WTC11 (cell line): ENCODE data around the gene ZFYVE16. TPM values are rescaled to one million over a fixed set of nuclear protein-coding genes. Genes with fewer than 3 reads are reported as not detected.

Experiments
- ATAC-seq: fragments of 200-7000 bp; cut with Tn5 transposase; 2 replicates; pipeline ENCODE4 v1.10.0; 2021; ENCODE audit warnings: mild to moderate bottlenecking, moderate library complexity
- CTCF ChIA-PET: fragments of 300-600 bp; sonication (Branson Sonifier 250); formaldehyde crosslinking; loops from one replicate; lab custom pipeline; 2021; ENCODE audit warnings: antibody characterized with exemption; lab: Charles Lee
- POLR2A ChIA-PET: fragments of 350-600 bp; sonication (Branson Sonifier 250); formaldehyde crosslinking; loops from one replicate; lab custom pipeline; 2021; ENCODE audit warnings: antibody characterized with exemption; lab: Charles Lee
- DNase-seq: peaks from one replicate; pipeline ENCODE4 v3.0.0; 2021; ENCODE audit warnings: low spot score
- H3K27ac Mint-ChIP-seq: 2 replicates; pipeline ENCODE4 v1.8.0; 2021; ENCODE audit warnings: mixed read lengths
- H3K27me3 Mint-ChIP-seq: 2 replicates; pipeline ENCODE4 v1.8.0; 2021; ENCODE audit warnings: low read depth, mild to moderate bottlenecking, moderate library complexity, mixed read lengths
- H3K36me3 Mint-ChIP-seq: 2 replicates; pipeline ENCODE4 v1.8.0; 2021; ENCODE audit warnings: mixed read lengths
- H3K4me1 Mint-ChIP-seq: 2 replicates; pipeline ENCODE4 v1.8.0; 2022; ENCODE audit warnings: mixed read lengths
- H3K4me3 Mint-ChIP-seq: 2 replicates; pipeline ENCODE4 v1.8.0; 2021; ENCODE audit warnings: mild to moderate bottlenecking, moderate library complexity, mixed read lengths
- H3K9me3 Mint-ChIP-seq: 2 replicates; pipeline ENCODE4 v1.8.0; 2021; ENCODE audit warnings: mixed read lengths
- ATF1 ChIP-seq: sonication (generic); formaldehyde crosslinking; IDR thresholded peaks from 2 replicates; pipeline ENCODE4 v1.8.1; 2023; ENCODE audit warnings: mild to moderate bottlenecking, moderate library complexity, missing genetic modification reagents
- ATF2 ChIP-seq: sonication (generic); formaldehyde crosslinking; IDR thresholded peaks from 2 replicates; pipeline ENCODE4 v1.8.1; 2022; ENCODE audit warnings: low read depth, missing genetic modification reagents, borderline replicate concordance
- EMX1 ChIP-seq: fragments of 250-450 bp; sonication (Bioruptor Pico); IDR thresholded peaks from 2 replicates; pipeline ENCODE4 v1.8.0; 2021; ENCODE audit warnings: mild to moderate bottlenecking
- ETV6 ChIP-seq: sonication (generic); formaldehyde crosslinking; IDR thresholded peaks from 2 replicates; pipeline ENCODE4 v1.8.1; 2022; ENCODE audit warnings: mild to moderate bottlenecking, missing genetic modification reagents
- GRHL2 ChIP-seq: fragments of 250-450 bp; sonication (Bioruptor Pico); IDR thresholded peaks from 2 replicates; pipeline ENCODE4 v1.8.0; 2022; ENCODE audit warnings: mild to moderate bottlenecking, moderate library complexity; ENCODE audit not compliant: insufficient replicate concordance, severe bottlenecking
- HMGA2 ChIP-seq: fragments of 250-450 bp; sonication (Bioruptor Pico); IDR thresholded peaks from 2 replicates; pipeline ENCODE4 v1.4.0; 2021; ENCODE audit warnings: mild to moderate bottlenecking, moderate library complexity
- JUN ChIP-seq: sonication (generic); formaldehyde crosslinking; IDR thresholded peaks from 2 replicates; pipeline ENCODE4 v1.8.0; 2023; ENCODE audit warnings: mild to moderate bottlenecking, missing genetic modification reagents
- MLX ChIP-seq: sonication (generic); formaldehyde crosslinking; IDR thresholded peaks from 2 replicates; pipeline ENCODE4 v1.8.1; 2023; ENCODE audit warnings: mild to moderate bottlenecking, missing genetic modification reagents, moderate library complexity
- NFYB ChIP-seq: sonication (generic); formaldehyde crosslinking; conservative IDR thresholded peaks from 2 replicates; pipeline ENCODE4 v1.8.0; 2022; ENCODE audit warnings: low read depth, missing genetic modification reagents
- PRRX2 ChIP-seq: fragments of 250-450 bp; sonication (Bioruptor Pico); IDR thresholded peaks from 2 replicates; pipeline ENCODE4 v1.8.0; 2021; ENCODE audit warnings: mild to moderate bottlenecking
- RELA ChIP-seq: sonication (generic); formaldehyde crosslinking; IDR thresholded peaks from 2 replicates; pipeline ENCODE4 v1.8.1; 2022; ENCODE audit warnings: missing genetic modification reagents, mild to moderate bottlenecking, borderline replicate concordance
- SMAD4 ChIP-seq: sonication (generic); formaldehyde crosslinking; IDR thresholded peaks from 2 replicates; pipeline ENCODE4 v1.8.0; 2022; ENCODE audit warnings: mild to moderate bottlenecking, missing genetic modification reagents
- SOX15 ChIP-seq: fragments of 250-450 bp; sonication (Bioruptor Pico); IDR thresholded peaks from 2 replicates; pipeline ENCODE4 v1.9.0; 2021; ENCODE audit warnings: mild to moderate bottlenecking
- ZMAT4 ChIP-seq: fragments of 250-450 bp; sonication (Bioruptor Pico); IDR thresholded peaks from 2 replicates; pipeline ENCODE4 v1.9.0; 2021; ENCODE audit warnings: mild to moderate bottlenecking
- ZNF416 ChIP-seq: fragments of 250-450 bp; sonication (Bioruptor Pico); IDR thresholded peaks from 2 replicates; pipeline ENCODE4 v1.9.0; 2021; ENCODE audit warnings: mild to moderate bottlenecking, inconsistent platforms
- total RNA-seq: library from RNA; stranded (reverse); gene quantifications from 3 replicates; pipeline ENCODE4 v1.2.3, GENCODE V29; 2021
- TF ChIP-seq, protein P1 (sequence below): sonication (generic); formaldehyde crosslinking; IDR thresholded peaks from 2 replicates; pipeline ENCODE4 v1.8.0; 2022; ENCODE audit warnings: mild to moderate bottlenecking, missing genetic modification reagents
- TF ChIP-seq, protein P2 (sequence below): sonication (generic); formaldehyde crosslinking; IDR thresholded peaks from 2 replicates; pipeline ENCODE4 v1.8.1; 2023; ENCODE audit warnings: mild to moderate bottlenecking, missing genetic modification reagents
- TF ChIP-seq, protein P3 (sequence below): fragments of 250-450 bp; sonication (Bioruptor Pico); IDR thresholded peaks from 2 replicates; pipeline ENCODE4 v2.1.2; 2022; ENCODE audit warnings: mild to moderate bottlenecking, moderate library complexity
- TF ChIP-seq, protein P4 (sequence below): sonication (generic); formaldehyde crosslinking; IDR thresholded peaks from 2 replicates; pipeline ENCODE4 v1.8.0; 2022; ENCODE audit warnings: missing genetic modification reagents

The ZFYVE16 gene
- total RNA-seq, 1 experiment from 2014 or later = 25.3 TPM

GRCh38 chr5:80435476-80435875 lies 27.6 kb downstream of the ZFYVE16 start (continued):
- TF ChIP-seq, protein P1, sequence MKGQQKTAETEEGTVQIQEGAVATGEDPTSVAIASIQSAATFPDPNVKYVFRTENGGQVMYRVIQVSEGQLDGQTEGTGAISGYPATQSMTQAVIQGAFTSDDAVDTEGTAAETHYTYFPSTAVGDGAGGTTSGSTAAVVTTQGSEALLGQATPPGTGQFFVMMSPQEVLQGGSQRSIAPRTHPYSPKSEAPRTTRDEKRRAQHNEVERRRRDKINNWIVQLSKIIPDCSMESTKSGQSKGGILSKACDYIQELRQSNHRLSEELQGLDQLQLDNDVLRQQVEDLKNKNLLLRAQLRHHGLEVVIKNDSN (CRISPR knock-in tag) = no peak
- TF ChIP-seq ATF1 (no peak), HMGA2 (no peak), SMAD4 (CRISPR knock-in tag) (no peak), RELA (no peak), ZMAT4 (no peak), ATF2 (CRISPR knock-in tag) (no peak), GRHL2 (CRISPR knock-in tag) (no peak)

DNA sequence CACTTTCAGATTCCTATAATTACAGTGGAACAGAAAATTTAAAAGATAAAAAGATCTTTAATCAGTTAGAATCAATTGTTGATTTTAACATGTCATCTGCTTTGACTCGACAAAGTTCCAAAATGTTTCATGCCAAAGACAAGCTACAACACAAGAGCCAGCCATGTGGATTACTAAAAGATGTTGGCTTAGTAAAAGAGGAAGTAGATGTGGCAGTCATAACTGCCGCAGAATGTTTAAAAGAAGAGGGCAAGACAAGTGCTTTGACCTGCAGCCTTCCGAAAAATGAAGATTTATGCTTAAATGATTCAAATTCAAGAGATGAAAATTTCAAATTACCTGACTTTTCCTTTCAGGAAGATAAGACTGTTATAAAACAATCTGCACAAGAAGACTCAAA lies 29.5 kb downstream of the ZFYVE16 start:
- POLR2A ChIA-PET = no interaction called here
- CTCF ChIA-PET = no interaction called here
- peaks cover 30% of the 10 kb centered on the region for H3K36me3 Mint-ChIP-seq

GRCh38 chr5:80438739-80439138 lies 30.9 kb downstream of the ZFYVE16 start:
- Mint-ChIP-seq H3K9me3 (no peaks in the 10 kb centered on the region), H3K27me3 (no peaks in the 10 kb centered on the region), H3K36me3 (peaks cover 33% of the 10 kb centered on the region), H3K4me1 (0 out of 2 replicates have a peak, but pooled peaks cover 2% of the 10 kb centered on the region), H3K27ac (no peak overlapping the region), H3K4me3 (no peak overlapping the region)
- DNase-seq = no peak
- ChIA-PET CTCF (no interaction called here), POLR2A (no interaction called here)
- TF ChIP-seq, protein P2, sequence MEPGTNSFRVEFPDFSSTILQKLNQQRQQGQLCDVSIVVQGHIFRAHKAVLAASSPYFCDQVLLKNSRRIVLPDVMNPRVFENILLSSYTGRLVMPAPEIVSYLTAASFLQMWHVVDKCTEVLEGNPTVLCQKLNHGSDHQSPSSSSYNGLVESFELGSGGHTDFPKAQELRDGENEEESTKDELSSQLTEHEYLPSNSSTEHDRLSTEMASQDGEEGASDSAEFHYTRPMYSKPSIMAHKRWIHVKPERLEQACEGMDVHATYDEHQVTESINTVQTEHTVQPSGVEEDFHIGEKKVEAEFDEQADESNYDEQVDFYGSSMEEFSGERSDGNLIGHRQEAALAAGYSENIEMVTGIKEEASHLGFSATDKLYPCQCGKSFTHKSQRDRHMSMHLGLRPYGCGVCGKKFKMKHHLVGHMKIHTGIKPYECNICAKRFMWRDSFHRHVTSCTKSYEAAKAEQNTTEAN = no peak
- TF ChIP-seq JUN (CRISPR knock-in tag) = no peak
- no peak for TF ChIP-seq PRRX2 (CRISPR knock-in tag)
- no peak for TF ChIP-seq MLX (CRISPR knock-in tag)
- no peak for TF ChIP-seq NFYB (CRISPR knock-in tag)
- no peak for TF ChIP-seq ETV6
- TF ChIP-seq, protein P3, sequence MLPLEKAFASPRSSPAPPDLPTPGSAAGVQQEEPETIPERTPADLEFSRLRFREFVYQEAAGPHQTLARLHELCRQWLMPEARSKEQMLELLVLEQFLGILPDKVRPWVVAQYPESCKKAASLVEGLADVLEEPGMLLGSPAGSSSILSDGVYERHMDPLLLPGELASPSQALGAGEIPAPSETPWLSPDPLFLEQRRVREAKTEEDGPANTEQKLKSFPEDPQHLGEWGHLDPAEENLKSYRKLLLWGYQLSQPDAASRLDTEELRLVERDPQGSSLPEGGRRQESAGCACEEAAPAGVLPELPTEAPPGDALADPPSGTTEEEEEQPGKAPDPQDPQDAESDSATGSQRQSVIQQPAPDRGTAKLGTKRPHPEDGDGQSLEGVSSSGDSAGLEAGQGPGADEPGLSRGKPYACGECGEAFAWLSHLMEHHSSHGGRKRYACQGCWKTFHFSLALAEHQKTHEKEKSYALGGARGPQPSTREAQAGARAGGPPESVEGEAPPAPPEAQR (CRISPR knock-in tag) = no peak
- no peak for TF ChIP-seq EMX1 (CRISPR knock-in tag)
- ATAC-seq = no peak

More for the DNA sequence above, 29.5 kb downstream of the ZFYVE16 start:
- TF ChIP-seq SOX15 = no peak
- TF ChIP-seq JUN (CRISPR knock-in tag) = no peak
- no peak for TF ChIP-seq ZNF416
- TF ChIP-seq, protein P4, sequence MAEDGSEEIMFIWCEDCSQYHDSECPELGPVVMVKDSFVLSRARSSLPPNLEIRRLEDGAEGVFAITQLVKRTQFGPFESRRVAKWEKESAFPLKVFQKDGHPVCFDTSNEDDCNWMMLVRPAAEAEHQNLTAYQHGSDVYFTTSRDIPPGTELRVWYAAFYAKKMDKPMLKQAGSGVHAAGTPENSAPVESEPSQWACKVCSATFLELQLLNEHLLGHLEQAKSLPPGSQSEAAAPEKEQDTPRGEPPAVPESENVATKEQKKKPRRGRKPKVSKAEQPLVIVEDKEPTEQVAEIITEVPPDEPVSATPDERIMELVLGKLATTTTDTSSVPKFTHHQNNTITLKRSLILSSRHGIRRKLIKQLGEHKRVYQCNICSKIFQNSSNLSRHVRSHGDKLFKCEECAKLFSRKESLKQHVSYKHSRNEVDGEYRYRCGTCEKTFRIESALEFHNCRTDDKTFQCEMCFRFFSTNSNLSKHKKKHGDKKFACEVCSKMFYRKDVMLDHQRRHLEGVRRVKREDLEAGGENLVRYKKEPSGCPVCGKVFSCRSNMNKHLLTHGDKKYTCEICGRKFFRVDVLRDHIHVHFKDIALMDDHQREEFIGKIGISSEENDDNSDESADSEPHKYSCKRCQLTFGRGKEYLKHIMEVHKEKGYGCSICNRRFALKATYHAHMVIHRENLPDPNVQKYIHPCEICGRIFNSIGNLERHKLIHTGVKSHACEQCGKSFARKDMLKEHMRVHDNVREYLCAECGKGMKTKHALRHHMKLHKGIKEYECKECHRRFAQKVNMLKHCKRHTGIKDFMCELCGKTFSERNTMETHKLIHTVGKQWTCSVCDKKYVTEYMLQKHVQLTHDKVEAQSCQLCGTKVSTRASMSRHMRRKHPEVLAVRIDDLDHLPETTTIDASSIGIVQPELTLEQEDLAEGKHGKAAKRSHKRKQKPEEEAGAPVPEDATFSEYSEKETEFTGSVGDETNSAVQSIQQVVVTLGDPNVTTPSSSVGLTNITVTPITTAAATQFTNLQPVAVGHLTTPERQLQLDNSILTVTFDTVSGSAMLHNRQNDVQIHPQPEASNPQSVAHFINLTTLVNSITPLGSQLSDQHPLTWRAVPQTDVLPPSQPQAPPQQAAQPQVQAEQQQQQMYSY (CRISPR knock-in tag) = no peak
- TF ChIP-seq, all 79 proteins: peak for 0
- H3K9me3 Mint-ChIP-seq = 0 out of 2 replicates have a peak, but pooled peaks cover 2% of the 10 kb centered on the region
- 0 out of 2 replicates have a peak, but pooled peaks cover 2% of the 10 kb centered on the region for H3K4me1 Mint-ChIP-seq
- no peak overlapping the region for H3K27ac Mint-ChIP-seq
- DNase-seq = no peak
- H3K27me3 Mint-ChIP-seq = no peaks in the 10 kb centered on the region
- no peak for ATAC-seq
- no peak overlapping the region for H3K4me3 Mint-ChIP-seq
